ENCODE data around the gene FDX2.

FDX2 gene

DNA sequence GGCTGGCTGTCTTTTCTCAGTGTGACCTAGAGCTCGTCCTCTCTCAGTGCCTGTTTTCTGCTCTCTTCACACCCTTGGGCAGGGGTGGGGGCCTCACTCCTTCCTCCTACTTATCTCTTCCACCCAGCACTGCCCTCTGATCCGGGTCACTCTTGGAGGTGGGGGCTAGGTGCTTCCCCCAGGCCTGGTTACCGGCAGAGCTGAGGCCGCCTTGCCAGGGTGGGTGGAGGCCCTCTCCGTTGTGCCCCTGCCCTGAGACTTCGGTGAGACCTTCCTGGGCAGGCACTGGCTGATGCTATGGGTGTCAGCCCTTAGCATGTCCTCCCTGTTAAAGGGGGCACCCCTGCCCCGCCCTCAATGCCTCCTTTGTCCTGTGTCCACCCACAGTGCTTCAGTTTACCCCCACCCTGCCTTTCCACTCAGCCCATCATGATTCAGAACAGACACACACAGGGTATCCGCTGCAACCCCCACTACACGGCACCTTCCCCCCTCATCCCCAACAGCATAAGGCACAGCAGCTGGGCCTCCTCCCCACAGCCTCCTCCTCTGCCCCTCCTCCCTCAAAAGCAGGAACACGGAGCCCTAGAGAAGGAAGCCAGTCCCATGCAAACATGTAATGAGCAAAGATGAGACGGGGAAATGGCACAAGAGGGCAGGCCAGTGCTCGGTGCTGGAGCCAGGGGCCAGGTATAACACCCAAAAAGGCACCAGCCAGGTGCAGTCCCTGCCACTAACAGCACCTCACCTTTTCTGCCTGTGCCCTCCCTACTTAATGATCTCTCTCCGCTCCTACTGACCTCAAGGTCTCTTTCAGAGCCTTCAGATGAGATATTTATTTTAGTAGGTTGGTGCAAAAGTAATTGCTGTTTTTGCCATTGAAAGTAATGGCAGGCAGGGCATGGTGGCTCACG, 16.0 kb downstream of the FDX2 start:
- DNase-seq, result no peak

GRCh38 chr19:10295847-10296591, 19.8 kb downstream of the FDX2 start:
- DNase-seq, result no peak

GRCh38 chr19:10295305-10295846, 20.4 kb downstream of the FDX2 start:
- DNase-seq, result peak; percentile 65 to 68

- DNase-seq, result no peak
These were observed 21.5 kb downstream of the FDX2 start for GRCh38 chr19:10294368-10294697.

DNA sequence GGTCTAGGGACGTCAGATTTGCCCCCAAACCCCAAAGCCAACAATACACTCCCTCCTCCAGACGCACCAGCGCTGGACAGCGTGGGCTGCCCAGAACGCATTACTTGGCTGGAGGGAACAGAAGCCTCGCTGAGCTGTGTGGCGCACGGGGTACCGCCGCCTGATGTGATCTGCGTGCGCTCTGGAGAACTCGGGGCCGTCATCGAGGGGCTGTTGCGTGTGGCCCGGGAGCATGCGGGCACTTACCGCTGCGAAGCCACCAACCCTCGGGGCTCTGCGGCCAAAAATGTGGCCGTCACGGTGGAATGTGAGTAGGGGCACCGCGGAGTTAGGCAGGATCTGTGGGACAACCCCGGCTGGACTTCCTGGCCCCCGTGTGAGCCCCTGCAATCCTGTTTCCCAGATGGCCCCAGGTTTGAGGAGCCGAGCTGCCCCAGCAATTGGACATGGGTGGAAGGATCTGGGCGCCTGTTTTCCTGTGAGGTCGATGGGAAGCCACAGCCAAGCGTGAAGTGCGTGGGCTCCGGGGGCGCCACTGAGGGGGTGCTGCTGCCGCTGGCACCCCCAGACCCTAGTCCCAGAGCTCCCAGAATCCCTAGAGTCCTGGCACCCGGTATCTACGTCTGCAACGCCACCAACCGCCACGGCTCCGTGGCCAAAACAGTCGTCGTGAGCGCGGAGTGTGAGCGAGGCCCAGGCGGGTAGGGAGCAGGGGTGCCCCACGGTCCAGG, 22.0 kb downstream of the FDX2 start:
- no peak for DNase-seq

- no peak for DNase-seq
These were observed 22.8 kb downstream of the FDX2 start for GRCh38 chr19:10292789-10293636.

DNA sequence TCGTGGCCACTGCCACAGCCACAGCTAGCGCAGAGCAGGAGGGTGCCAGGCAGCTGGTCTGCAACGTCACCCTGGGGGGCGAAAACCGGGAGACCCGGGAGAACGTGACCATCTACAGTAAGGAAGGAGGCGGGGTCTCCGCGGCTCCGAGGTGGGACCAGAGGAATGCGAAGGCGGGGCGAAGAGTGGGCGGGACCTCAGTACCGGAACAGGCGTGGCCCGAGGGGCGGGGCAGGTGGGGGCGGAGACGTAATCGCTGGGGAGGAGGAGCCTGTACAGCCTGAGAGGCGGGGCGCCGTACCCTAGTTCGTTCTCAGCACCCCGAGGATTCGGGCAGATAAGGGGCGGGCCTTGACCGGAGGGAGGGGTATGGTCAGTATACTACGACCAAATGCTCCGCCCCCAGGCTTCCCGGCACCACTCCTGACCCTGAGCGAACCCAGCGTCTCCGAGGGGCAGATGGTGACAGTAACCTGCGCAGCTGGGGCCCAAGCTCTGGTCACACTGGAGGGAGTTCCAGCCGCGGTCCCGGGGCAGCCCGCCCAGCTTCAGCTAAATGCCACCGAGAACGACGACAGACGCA, 23.5 kb downstream of the FDX2 start:
- peak; percentile 64 for DNase-seq

- no peak for DNase-seq
These were observed 24.1 kb downstream of the FDX2 start for GRCh38 chr19:10291554-10292205.

GRCh38 chr19:10290876-10291553, 24.8 kb downstream of the FDX2 start:
- peak; percentile 54 to 62 for DNase-seq

DNA sequence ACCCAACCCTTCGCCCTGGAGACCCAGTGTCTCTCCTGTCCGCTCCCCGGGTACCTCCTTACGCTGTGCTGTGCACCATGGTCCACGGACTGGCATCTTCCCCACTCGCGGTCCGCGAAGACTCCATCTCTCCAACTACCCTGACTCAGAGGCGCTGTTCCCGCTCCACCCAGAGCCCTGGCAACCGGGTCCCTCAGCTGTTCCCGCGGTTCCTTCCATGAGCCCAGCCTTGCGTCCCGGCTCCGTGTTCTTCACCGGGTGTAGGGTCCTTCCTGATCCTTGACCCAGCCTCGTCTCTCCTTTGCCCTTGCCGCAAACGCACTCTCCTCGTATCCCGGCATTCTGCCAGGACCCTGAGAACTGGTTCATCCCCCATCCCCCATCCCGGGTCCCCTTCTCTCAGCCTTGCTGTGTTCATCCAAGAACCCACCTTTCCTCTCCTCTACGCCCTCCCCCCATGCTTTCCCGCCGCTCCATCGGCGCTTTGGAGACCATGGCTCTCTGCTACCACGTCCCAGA, 25.4 kb downstream of the FDX2 start:
- no peak for DNase-seq

- peak; percentile 65 to 71 for DNase-seq
These were observed 25.9 kb downstream of the FDX2 start, which contains the start of gene ICAM5 for GRCh38 chr19:10289836-10290356. Gene ICAM5 (plus strand): TSS chr19:10289952. CDS start chr19:10290044, 92 bp downstream.

- DNase-seq, result peak; percentile 54 to 63
These were observed 26.5 kb downstream of the FDX2 start for GRCh38 chr19:10289167-10289835.

DNA sequence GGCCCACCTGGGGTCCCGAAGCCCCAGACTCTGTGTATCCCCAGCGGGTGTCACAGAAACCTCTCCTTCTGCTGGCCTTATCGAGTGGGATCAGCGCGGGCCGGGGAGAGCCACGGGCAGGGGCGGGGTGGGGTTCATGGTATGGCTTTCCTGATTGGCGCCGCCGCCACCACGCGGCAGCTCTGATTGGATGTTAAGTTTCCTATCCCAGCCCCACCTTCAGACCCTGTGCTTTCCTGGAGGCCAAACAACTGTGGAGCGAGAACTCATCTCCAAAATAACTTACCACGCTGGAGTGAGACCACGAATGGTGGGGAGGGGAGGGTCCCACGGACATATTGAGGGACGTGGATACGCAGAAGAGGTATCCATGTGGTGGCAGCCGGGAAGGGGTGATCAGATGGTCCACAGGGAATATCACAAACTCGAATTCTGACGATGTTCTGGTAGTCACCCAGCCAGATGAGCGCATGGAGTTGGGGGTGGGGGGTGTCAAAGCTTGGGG, 27.1 kb downstream of the FDX2 start:
- DNase-seq, result peak; percentile 36 to 41

DNA sequence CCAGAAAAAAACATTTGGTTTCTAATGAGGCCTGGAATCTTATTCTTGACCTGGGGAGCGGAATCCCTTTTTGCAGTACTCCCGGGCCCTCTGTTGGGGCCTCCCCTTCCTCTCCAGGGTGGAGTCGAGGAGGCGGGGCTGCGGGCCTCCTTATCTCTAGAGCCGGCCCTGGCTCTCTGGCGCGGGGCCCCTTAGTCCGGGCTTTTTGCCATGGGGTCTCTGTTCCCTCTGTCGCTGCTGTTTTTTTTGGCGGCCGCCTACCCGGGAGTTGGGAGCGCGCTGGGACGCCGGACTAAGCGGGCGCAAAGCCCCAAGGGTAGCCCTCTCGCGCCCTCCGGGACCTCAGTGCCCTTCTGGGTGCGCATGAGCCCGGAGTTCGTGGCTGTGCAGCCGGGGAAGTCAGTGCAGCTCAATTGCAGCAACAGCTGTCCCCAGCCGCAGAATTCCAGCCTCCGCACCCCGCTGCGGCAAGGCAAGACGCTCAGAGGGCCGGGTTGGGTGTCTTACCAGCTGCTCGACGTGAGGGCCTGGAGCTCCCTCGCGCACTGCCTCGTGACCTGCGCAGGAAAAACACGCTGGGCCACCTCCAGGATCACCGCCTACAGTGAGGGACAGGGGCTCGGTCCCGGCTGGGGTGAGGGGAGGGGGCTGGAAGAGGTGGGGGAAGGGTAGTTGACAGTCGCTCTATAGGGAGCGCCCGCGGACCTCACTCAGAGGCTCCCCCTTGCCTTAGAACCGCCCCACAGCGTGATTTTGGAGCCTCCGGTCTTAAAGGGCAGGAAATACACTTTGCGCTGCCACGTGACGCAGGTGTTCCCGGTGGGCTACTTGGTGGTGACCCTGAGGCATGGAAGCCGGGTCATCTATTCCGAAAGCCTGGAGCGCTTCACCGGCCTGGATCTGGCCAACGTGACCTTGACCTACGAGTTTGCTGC, 28.7 kb downstream of the FDX2 start, which contains the start of gene ICAM4:
Gene ICAM4 (plus strand): TSS at position 153 of the 935 bp plus-strand sequence. CDS start 58 bp downstream, at position 211.
- peak; percentile 25 to 38 for DNase-seq

- no peak for DNase-seq
These were observed 30.4 kb downstream of the FDX2 start for GRCh38 chr19:10285393-10285792.

GRCh38 chr19:10284960-10285278, 30.9 kb downstream of the FDX2 start:
- DNase-seq, result no peak

DNA sequence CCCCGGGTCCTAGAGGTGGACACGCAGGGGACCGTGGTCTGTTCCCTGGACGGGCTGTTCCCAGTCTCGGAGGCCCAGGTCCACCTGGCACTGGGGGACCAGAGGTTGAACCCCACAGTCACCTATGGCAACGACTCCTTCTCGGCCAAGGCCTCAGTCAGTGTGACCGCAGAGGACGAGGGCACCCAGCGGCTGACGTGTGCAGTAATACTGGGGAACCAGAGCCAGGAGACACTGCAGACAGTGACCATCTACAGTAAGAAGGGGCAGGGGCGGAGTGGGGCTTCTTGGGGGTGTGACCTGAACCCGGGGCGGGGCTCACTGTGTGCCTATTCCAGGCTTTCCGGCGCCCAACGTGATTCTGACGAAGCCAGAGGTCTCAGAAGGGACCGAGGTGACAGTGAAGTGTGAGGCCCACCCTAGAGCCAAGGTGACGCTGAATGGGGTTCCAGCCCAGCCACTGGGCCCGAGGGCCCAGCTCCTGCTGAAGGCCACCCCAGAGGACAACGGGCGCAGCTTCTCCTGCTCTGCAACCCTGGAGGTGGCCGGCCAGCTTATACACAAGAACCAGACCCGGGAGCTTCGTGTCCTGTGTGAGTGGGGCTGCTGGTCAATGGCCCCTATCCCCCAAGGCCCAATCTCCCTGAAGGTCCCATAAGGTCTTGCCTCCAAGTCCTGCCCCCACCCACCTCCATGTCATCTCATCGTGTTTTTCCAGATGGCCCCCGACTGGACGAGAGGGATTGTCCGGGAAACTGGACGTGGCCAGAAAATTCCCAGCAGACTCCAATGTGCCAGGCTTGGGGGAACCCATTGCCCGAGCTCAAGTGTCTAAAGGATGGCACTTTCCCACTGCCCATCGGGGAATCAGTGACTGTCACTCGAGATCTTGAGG, 31.5 kb downstream of the FDX2 start:
- DNase-seq, result no peak

All from activated CD4-positive, alpha-beta T cell treated with anti-CD3 and anti-CD28 coated beads for 4 hours (primary cell).